ENCODE measurements around the gene ADGRL3.
"Not testable (repeated sequence)": the region's sequence is repeated elsewhere in the genome, so short reads cannot be mapped to it uniquely, and the experiment has no call there.

ADGRL3 gene

GRCh38 chr4:61665649-61666048 lies 465.5 kb downstream of the ADGRL3 start:
- DNase-seq = no peak

- DNase-seq = no peak
Measured at GRCh38 chr4:61666244-61666643, 466.1 kb downstream of the ADGRL3 start.

GRCh38 chr4:61671599-61671998 lies 471.5 kb downstream of the ADGRL3 start:
- no peak for DNase-seq

DNA sequence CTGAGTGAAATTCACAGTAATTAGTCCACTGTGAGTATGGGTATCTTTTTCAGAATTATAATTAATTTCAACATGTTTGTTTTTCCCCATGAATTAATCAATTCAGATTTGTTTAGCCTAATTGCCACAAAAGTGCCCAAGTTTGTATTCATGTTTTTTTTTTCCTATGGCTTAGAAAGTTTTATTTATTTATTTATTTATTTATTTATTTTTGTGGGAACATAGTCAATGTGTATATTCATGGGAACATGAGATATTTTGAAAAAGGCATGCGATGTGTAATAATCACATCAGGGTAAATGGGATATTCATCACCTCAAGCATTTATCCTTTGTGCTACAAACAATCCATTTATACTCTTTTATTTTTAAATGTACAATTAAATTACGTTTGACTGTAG lies 475.3 kb downstream of the ADGRL3 start:
- no peak for DNase-seq

DNA sequence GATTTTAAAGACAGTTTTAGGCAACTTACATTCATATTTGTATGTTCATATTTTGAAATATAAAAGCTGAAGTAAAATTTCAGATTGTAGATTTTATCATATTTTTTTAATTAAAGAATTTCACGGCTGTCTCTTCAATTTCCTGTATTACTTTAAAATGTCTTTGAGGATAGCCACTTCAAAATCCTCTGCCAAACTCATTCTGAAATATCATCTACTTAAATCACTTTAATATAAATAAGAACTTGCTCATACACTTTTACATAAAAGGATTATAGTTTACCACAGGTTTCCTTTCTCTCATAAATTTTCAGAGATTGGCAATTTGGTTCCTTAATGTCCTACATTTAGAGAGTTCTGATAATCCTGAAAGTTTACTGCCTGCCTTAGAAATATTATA lies 478.2 kb downstream of the ADGRL3 start:
- no peak for DNase-seq

DNA sequence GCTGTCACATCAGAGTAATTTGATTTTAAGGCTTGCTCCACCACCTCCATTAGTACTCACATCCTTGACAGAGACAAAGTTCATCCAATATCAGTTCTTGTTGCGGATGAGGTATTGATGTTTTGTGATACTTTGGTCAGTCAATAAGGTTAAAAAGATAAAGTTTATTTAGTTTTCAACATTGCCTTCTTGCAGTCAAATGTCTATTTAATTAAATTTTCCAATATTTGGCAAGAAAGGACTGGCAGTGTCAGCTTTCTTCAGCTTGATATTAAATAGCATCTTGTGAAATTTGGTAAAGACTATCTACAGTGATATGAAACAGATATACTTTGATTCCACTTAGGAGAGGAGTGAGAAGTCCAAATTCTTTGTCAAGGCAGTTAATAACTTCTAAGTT lies 493.4 kb downstream of the ADGRL3 start:
- DNase-seq = no peak

GRCh38 chr4:61714387-61714911 lies 514.3 kb downstream of the ADGRL3 start:
- DNase-seq = no peak

DNA sequence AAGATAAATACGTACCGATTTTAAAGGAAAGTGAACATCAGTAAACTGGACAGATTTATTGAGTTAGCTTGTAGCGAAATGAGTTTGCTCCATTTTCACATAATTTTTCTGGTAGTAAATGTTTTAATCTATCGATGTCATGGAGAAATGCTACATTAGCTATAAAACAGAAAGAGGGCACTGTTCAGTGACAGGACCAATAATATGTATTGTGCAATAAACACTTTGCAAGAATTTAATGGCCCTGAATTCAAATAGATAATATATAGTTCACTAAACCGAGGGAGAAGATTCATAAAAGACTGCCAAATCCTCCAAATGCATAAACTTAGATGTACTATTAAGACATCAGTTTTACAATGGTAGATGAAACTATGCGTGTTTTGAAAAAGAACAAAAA lies 516.3 kb downstream of the ADGRL3 start:
- DNase-seq = no peak

DNA sequence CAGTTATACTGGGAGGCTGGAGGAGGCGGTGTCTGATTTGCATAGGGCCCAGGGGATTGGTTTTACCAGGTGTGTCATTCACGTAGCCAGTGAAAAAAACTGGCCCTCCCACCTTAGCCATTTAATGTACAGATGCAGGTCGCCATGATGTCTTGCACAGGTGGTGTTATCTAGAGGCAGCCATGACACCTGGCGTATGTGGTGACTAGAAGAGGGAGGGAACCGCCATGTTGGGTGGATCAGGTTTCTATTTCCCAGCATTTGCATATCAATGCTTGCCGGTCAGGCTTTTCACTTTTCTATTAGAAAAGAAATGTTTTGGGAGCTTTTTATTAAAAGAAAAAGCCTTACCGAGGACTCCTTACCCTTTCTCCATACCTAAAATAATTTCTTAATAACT lies 523.4 kb downstream of the ADGRL3 start:
- no peak for DNase-seq

DNA sequence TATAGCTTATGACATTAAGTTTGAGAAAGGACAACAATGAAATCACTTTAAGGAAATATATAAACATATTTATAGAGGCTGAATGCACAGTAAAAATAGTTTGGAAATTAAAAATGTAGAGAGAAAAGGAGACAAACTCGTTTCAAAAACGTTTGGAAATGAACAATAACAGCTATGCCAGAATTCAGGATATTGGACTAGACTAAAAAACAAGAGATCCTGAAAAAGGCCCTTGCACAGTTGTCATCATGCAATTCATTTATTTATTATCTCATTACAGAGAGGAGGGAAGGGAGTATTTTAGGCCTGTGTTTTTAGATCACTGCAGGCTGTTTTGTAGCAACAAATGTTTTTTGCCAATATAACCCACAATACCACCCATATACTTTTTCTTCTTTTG lies 527.2 kb downstream of the ADGRL3 start:
- DNase-seq = no peak

- DNase-seq = no peak
Measured at GRCh38 chr4:61734409-61734808, 534.3 kb downstream of the ADGRL3 start.

DNA sequence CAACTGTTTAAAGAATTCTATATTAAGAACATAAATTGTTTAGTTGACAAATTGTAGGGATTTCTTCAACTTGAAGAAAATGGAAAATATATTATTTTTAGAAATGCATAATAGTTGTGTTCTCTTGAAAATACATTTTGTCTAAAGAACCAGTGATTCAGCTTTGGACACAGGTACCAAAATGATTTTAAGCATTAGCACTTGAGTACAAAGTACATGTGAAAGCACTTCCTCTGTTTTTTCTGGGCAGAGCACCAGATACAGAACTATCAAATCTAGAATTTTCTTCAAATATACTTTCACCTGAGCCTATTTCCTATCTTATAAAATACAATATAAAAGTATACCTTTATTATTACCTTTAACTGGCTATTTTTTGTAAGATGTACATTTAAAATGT lies 539.8 kb downstream of the ADGRL3 start:
- no peak for DNase-seq

DNA sequence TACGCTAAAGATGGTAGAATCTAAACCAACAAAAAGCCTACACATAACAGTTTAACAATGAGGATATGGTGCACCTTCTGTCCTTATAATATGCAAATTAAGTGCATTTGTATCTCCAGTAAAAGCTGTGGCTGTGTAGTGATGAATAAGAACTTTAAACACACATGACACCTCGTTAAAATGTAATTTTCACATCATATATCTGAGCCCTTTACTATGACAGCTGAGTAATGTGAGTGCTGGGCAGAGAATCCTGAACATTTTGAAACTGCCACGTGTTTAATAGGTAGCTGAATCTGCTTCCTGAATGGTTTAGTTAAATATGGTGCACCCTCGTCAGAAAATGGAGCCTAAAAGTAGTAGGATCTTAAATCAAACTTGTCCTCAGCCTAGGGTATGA lies 540.8 kb downstream of the ADGRL3 start:
- DNase-seq = no peak

DNA sequence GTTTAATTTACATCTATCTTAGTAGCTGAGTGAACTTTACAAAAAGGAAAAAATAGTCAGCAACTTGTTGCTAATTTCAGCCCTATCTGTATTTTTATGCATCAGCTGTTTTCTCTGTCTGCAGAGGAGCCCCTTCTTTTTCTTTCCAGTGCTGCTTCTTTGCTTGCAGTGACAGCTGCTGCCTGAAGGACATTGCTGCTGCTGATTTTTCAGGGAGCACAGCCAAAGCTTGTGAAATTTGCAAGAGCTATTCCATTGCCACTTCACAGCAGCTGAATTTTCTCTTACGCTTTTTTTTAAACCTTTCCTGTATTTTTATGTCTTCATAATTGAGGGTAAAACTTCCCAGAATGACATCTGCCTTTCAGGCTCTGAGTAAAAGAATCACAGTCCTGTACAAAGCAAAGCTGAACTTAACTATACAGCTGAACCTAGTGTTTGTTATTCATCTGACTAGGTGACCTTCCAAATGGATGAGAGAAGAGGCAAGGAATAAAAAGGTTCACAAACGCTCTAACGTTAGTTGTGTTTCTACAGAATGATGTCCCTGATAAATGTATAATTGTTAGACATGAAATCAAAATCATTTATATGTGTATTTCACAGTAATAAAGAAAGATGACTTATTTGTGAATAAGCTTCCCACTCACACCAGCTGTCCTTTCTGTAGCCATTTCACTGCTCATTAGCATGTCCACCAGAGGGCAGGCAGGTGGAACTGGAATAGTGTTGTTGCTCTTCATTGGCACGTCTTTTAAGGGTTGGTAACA lies 541.4 kb downstream of the ADGRL3 start:
- DNase-seq = no peak

DNA sequence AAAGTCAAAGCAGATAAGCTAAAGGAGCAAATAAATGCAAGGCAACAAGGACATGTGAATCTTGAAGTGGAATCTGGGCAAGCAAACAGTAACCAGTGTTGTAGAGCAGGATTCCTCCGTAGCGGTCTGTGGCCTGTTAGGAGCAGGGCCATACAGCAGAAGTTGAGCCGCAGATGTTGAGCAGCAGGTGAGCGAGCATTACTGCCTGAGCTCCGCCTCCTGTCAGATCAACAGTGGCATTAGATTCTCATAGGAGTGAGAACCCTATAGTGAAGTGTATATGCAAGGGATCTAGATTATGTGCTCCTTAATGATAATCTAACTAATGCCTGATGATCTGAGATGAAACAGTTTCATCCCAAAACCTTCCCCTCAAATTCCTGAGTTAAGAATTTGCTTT lies 550.7 kb downstream of the ADGRL3 start:
- DNase-seq = no peak

DNA sequence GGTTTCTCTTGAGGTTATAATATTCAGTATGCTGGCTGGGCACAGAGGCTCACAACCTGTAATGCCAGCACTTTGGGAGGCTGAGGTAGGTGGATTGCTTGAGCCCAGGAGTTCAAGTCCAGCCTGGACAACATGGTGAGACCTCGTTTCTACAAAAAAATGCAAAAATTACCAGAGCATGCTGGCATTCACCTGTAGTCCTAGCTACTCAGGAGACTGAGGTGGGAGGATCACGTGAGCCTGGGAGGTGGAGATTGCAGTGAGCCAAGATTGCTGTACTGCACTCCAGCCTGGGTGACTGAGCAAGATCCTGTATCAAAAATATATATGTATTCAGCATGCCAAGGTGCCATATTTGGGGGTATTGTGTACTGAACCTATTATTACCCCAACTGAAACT lies 552.5 kb downstream of the ADGRL3 start:
- no peak for DNase-seq

GRCh38 chr4:61753739-61754138 lies 553.6 kb downstream of the ADGRL3 start:
- no peak for DNase-seq

DNA sequence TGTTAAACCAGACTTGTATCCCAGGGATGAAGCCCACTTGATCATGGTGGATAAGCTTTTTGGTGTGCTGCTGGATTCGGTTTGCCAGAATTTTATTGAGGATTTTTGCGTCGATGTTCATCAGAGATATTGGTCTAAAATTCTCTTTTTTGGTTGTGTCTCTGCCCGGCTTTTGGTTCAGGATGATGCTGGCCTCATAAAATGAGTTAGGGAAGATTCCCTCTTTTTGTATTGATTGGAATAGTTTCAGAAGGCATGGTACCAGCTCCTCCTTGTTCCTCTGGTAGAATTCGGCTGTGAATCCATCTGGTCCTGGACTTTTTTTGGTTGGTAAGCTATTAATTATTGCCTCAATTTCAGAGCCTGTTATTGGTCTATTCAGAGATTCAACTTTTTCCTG lies 556.8 kb downstream of the ADGRL3 start:
- DNase-seq = not testable (repeated sequence)

- not testable (repeated sequence) for DNase-seq
Measured at GRCh38 chr4:61757983-61758382, 557.9 kb downstream of the ADGRL3 start.

- DNase-seq = not testable (repeated sequence)
Measured at GRCh38 chr4:61758596-61758995, 558.5 kb downstream of the ADGRL3 start.

DNA sequence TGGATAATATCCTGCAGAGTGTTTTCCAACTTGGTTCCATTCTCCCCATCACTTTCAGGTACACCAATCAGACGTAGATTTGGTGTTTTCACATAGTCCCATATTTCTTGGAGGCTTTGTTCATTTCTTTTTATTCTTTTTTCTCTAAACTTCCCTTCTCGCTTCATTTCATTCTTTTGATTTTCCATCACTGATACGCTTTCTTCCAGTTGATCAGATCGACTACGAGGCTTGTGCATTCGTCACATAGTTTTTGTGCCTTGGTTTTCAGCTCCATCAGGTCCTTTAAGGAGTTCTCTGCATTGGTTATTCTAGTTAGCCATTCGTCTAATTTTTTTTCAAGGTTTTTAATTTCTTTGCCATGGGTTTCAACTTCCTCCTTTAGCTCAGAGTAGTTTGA lies 559.1 kb downstream of the ADGRL3 start:
- DNase-seq = not testable (repeated sequence)

GRCh38 chr4:61759885-61760284 lies 559.8 kb downstream of the ADGRL3 start:
- not testable (repeated sequence) for DNase-seq

DNA sequence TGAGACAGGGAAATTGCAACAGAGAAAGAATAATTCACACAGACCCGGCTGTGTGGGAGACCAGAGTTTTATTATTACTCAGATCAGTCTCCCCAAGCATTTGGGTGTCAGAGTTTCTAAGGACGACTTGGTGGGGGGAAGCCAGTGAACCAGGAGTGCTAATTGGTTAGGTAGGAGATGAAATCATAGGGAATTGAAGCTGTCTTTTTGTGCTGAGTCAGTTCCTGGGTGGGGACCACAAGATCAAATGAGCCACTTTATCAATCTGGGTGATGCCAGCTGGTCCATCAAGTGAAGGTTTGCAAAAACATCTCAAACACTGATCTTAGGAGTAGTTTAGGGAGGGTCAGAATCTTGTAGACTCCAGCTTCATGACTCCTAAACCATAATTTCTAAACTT lies 560.7 kb downstream of the ADGRL3 start:
- DNase-seq = no peak

GRCh38 chr4:61762722-61763627 lies 562.8 kb downstream of the ADGRL3 start:
- no peak for DNase-seq
